ENCODE data around the gene WFS1. TPM values are rescaled to one million over a fixed set of nuclear protein-coding genes. Genes with fewer than 3 reads are reported as not detected.

WFS1 gene
- polyA plus RNA-seq, 4 donors, result 4.1 to 35.1 (median 12.2) TPM

DNA sequence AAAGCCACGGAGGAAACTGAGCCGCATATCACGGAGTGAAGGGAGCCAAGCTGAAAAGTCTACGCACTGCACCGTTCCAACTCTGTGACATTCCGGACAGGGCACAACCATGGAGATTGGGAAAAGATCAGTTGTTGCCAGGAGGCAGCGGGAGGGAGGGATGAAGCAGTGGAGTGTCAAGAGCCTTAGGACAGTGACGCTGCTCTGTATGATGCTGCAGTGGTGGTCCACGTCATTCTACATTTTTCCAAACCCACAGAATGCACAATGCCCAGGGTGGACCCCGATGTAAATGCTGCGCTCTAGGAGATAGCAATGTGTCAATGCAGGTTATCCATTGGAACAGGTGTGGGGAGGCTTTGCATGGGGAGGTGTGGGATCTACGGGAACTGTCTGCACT, 7.5 kb upstream of the WFS1 start:
- Histone ChIP-seq H3K4me3 (ENCODE audit: low read depth in 1 of 3, low read length in 3 of 3) (no peak overlapping the region), H3K9me3 (ENCODE audit: control insufficient read depth in 2 of 2, insufficient read depth in 1 of 2, low read depth in 1 of 2, low read length in 1 of 2) (no peaks in the 10 kb centered on the region), H3K27ac (ENCODE audit: low read depth in 1 of 3, low read length in 2 of 3) (no peak overlapping the region), H3K36me3 (ENCODE audit: control insufficient read depth in 3 of 3, insufficient read depth in 2 of 3, low read depth in 1 of 3, low read length in 3 of 3) (no peaks in the 10 kb centered on the region), H3K27me3 (ENCODE audit: control insufficient read depth in 3 of 3, insufficient read depth in 3 of 3, low read length in 3 of 3) (peaks cover 0 to 2% (median 0%) of the 10 kb centered on the region in 3 donors), H3K4me1 (ENCODE audit: control insufficient read depth in 3 of 3, insufficient read depth in 2 of 3, low read depth in 1 of 3, low read length in 2 of 3) (no peaks in the 10 kb centered on the region)
- DNase-seq (no peak), FAIRE-seq (no peak)
- 85 to 91% (median 87%) methylated on average over 12 of the region's 12 CpGs for WGBS, 3 donors

DNA sequence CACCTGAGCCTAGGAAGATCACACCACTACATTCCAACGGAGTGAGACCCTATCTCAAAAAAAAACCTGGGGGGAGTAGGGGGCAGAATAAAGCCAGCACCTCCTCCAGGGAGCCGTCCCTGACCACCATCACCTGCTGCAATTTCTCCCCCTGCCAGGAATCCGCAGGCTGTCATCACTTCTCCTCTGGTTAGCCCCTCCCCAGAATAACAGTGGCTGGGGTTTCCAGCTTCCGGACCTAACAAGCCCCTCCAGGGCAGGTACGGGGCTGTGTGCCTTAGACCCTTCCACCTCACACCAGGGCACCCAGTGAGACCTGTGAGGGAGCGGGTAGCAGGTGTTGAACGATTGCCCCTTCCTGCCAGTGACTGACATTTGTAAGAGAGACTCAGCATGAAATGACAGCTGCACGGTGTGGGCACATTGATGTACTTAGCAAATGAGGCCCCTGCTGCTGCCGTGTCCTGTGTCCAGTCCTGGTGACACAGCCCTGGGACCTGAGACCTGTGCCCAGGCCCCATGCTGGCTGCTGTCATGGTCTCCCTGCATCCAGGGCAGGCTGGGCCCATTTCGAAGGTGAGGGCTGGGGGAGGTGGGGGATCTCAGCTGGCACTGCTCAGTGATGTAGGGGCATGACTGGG, 6.7 kb upstream of the WFS1 start:
- no peak overlapping the region for H3K27ac ChIP-seq (ENCODE audit: low read depth in 1 of 3, low read length in 2 of 3)
- no peak overlapping the region for H3K4me3 ChIP-seq (ENCODE audit: low read depth in 1 of 3, low read length in 3 of 3)
- FAIRE-seq (no peak), DNase-seq (no peak)
- 62 to 75% (median 71%) methylated on average over 10 of the region's 10 CpGs for WGBS, 3 donors
- H3K27me3 ChIP-seq (ENCODE audit: control insufficient read depth in 3 of 3, insufficient read depth in 3 of 3, low read length in 3 of 3), result peaks cover 0 to under 1% (median 0%) of the 10 kb centered on the region in 3 donors
- no peaks in the 10 kb centered on the region for H3K36me3 ChIP-seq (ENCODE audit: control insufficient read depth in 3 of 3, insufficient read depth in 2 of 3, low read depth in 1 of 3, low read length in 3 of 3)
- H3K4me1 ChIP-seq (ENCODE audit: control insufficient read depth in 3 of 3, insufficient read depth in 2 of 3, low read depth in 1 of 3, low read length in 2 of 3), result no peaks in the 10 kb centered on the region
- no peaks in the 10 kb centered on the region for H3K9me3 ChIP-seq (ENCODE audit: control insufficient read depth in 2 of 2, insufficient read depth in 1 of 2, low read depth in 1 of 2, low read length in 1 of 2)

DNA sequence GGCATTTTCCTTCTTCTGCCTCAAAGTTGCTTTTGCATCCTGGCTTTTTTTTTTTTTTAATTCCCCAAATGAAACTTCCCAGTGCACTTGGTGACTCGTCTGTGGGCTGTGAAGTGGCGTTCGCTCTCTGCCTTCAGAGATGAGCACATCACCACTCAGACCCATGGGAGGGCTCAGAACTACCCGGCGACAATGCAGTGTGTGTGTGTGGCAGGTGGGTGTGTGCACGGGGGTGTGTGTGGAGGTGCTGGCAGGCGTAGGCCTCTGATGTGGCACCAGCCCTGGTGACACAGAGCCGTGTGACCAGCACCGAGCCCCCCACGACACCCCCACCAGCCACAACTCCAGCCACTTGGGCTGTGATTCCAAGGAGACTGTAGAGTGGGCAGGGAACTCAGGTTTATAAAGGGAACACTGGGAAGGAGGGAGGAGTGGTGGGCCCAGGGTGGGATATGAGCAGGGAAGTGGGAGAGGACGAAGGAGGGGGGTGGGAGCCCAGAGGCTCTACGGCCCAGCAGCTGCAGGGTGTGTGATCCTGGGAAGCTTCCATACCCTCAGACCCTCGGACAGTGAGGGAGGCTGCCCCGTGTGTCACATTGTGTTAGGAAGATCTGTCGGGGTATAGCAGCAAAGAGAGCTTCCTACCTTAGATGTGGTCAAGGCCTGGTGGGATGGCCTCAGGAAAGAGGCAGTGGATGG, 6.0 kb upstream of the WFS1 start:
- WGBS, 3 donors, result 59 to 76% (median 68%) methylated on average over 15 of the region's 15 CpGs
- no peak overlapping the region for H3K4me3 ChIP-seq (ENCODE audit: low read depth in 1 of 3, low read length in 3 of 3)
- no peaks in the 10 kb centered on the region for H3K27me3 ChIP-seq (ENCODE audit: control insufficient read depth in 3 of 3, insufficient read depth in 3 of 3, low read length in 3 of 3)
- H3K27ac ChIP-seq (ENCODE audit: low read depth in 1 of 3, low read length in 2 of 3), result no peak overlapping the region
- no peak for FAIRE-seq
- no peaks in the 10 kb centered on the region for H3K36me3 ChIP-seq (ENCODE audit: control insufficient read depth in 3 of 3, insufficient read depth in 2 of 3, low read depth in 1 of 3, low read length in 3 of 3)
- no peaks in the 10 kb centered on the region for H3K4me1 ChIP-seq (ENCODE audit: control insufficient read depth in 3 of 3, insufficient read depth in 2 of 3, low read depth in 1 of 3, low read length in 2 of 3)
- DNase-seq, result no peak
- no peaks in the 10 kb centered on the region for H3K9me3 ChIP-seq (ENCODE audit: control insufficient read depth in 2 of 2, insufficient read depth in 1 of 2, low read depth in 1 of 2, low read length in 1 of 2)

DNA sequence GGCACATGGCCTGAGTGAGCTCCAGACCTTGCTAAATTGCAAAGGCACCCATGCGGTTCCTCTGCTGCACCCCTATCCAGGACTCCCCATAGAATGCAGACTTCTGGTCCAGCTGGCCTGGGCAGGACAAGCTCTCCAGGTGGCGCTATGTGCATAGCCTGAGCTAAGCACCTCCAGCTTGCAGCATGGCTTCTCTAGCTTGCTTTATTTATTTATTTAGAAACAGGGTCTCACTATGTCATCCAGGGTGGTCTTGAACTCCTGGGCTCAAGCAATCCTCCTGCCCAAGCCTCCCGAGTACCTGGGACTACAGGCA, 5.5 kb upstream of the WFS1 start:
- Histone ChIP-seq H3K27me3 (ENCODE audit: control insufficient read depth in 3 of 3, insufficient read depth in 3 of 3, low read length in 3 of 3) (no peaks in the 10 kb centered on the region), H3K4me3 (ENCODE audit: low read depth in 1 of 3, low read length in 3 of 3) (no peak overlapping the region), H3K9me3 (ENCODE audit: control insufficient read depth in 2 of 2, insufficient read depth in 1 of 2, low read depth in 1 of 2, low read length in 1 of 2) (no peaks in the 10 kb centered on the region), H3K27ac (ENCODE audit: low read depth in 1 of 3, low read length in 2 of 3) (no peak overlapping the region), H3K36me3 (ENCODE audit: control insufficient read depth in 3 of 3, insufficient read depth in 2 of 3, low read depth in 1 of 3, low read length in 3 of 3) (no peaks in the 10 kb centered on the region), H3K4me1 (ENCODE audit: control insufficient read depth in 3 of 3, insufficient read depth in 2 of 3, low read depth in 1 of 3, low read length in 2 of 3) (peaks cover 0 to 4% (median 0%) of the 10 kb centered on the region in 3 donors)
- DNase-seq (peak; percentile 64 to 70), FAIRE-seq (no peak)
- 27 to 54% (median 51%) methylated on average over 3 of the region's 3 CpGs for WGBS, 3 donors

DNA sequence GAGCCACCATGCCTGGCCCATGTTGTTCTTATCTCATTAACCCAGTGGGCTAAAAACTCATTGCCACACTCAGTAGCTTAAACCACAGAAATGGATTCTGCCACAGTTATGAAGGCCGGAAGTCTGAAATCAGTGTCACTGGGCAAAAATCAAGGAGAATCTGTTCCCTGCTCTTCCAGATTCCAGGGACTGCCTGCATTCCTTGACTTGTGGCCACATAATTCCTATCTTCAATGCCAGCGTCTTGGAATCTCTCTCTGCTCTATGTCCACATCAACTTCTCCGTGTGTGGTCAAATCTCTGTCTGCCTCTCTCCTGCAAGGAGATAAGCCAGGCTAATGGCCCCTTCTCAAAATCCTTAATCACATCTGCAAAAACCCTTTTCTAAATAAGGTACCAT, 4.1 kb upstream of the WFS1 start:
- no peaks in the 10 kb centered on the region for H3K27me3 ChIP-seq (ENCODE audit: control insufficient read depth in 3 of 3, insufficient read depth in 3 of 3, low read length in 3 of 3)
- no peak overlapping the region for H3K4me3 ChIP-seq (ENCODE audit: low read depth in 1 of 3, low read length in 3 of 3)
- no peak overlapping the region for H3K27ac ChIP-seq (ENCODE audit: low read depth in 1 of 3, low read length in 2 of 3)
- no peaks in the 10 kb centered on the region for H3K36me3 ChIP-seq (ENCODE audit: control insufficient read depth in 3 of 3, insufficient read depth in 2 of 3, low read depth in 1 of 3, low read length in 3 of 3)
- FAIRE-seq, result no peak
- WGBS, 3 donors, result 90 to 95% (median 95%) methylated on average over 3 of the region's 3 CpGs
- peaks cover 0 to 6% (median 0%) of the 10 kb centered on the region in 3 donors for H3K4me1 ChIP-seq (ENCODE audit: control insufficient read depth in 3 of 3, insufficient read depth in 2 of 3, low read depth in 1 of 3, low read length in 2 of 3)
- H3K9me3 ChIP-seq (ENCODE audit: control insufficient read depth in 2 of 2, insufficient read depth in 1 of 2, low read depth in 1 of 2, low read length in 1 of 2), result no peaks in the 10 kb centered on the region
- no peak for DNase-seq

DNA sequence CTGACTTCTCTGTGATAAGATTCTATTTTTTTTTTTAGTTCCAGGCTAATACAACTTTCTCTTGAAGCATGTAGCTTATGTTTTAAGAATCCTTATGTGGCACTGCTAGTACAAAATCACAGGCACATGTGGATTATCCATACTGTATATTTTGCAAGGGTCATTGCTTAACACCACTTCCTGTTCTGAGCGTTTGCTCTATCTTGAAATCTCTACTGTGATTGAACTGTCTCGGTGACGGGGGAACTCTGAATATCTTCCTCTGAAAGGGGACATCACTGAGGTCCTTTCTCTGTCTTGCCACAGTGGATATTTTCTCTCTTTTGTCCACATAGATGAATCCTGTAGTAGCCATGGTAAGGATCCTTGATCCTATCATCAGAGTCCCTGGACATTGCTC, 2.1 kb upstream of the WFS1 start:
- FAIRE-seq (no peak), DNase-seq (no peak)
- peaks cover 5 to 16% (median 6%) of the 10 kb centered on the region in 3 donors for H3K4me1 ChIP-seq (ENCODE audit: control insufficient read depth in 3 of 3, insufficient read depth in 2 of 3, low read depth in 1 of 3, low read length in 2 of 3)
- peaks cover 0 to 6% (median 0%) of the 10 kb centered on the region in 3 donors for H3K36me3 ChIP-seq (ENCODE audit: control insufficient read depth in 3 of 3, insufficient read depth in 2 of 3, low read depth in 1 of 3, low read length in 3 of 3)
- no peak overlapping the region for H3K27ac ChIP-seq (ENCODE audit: low read depth in 1 of 3, low read length in 2 of 3)
- no peak overlapping the region for H3K4me3 ChIP-seq (ENCODE audit: low read depth in 1 of 3, low read length in 3 of 3)
- H3K9me3 ChIP-seq (ENCODE audit: control insufficient read depth in 2 of 2, insufficient read depth in 1 of 2, low read depth in 1 of 2, low read length in 1 of 2), result no peaks in the 10 kb centered on the region
- 36 to 44% (median 41%) methylated on average over 3 of the region's 3 CpGs for WGBS, 3 donors
- H3K27me3 ChIP-seq (ENCODE audit: control insufficient read depth in 3 of 3, insufficient read depth in 3 of 3, low read length in 3 of 3), result no peaks in the 10 kb centered on the region

DNA sequence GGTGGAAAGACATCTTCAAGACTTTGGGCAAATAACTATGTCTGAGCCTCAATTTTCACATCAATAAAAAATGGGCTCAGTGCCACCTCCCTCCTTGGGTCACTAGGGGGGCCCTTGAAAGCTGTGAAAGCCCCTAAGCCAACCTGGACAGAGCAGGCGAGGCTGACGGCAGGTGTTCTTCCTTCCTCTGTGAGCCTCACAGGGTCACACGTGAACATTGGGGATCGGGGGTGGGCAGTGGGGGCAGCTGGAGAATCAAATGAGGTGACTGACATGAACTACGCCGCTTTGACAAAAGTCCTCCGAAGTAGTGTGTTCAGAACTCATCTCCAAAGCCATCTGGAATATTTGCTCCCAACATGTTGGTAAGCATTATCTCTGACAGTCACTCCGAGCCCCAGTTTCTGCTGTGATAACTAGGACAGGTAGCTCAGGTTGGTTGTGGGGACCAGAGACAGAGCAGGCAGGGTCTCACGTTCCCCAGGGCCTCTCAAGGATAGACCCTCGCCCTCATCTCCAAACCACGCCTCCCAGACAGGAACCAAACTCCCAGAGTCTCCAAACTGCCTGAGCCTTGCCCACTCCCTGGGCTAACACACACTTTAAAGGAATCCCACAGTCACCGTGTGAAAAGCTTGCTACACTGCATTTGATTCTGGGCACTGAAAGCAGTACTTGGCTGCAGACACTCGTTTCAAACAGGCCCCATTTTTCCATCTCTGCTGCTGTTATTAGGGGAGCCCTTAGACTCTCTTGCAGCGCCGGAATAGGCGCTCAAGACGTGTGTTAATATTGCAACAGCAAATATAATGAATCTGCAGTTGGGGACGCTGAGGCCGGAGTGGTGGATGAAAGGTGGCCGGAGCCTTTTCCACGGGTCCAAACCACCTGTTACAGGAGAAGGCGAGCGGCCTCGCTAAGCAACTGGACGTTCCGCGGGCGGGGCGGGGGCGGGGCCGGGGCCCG, 717 bp upstream of the WFS1 start:
- DNase-seq, result no peak
- no peak overlapping the region for H3K27ac ChIP-seq (ENCODE audit: low read depth in 1 of 3, low read length in 2 of 3)
- WGBS, 3 donors, result 25 to 28% (median 25%) methylated on average over 28 to 32 of the region's 32 CpGs
- H3K9me3 ChIP-seq (ENCODE audit: control insufficient read depth in 2 of 2, insufficient read depth in 1 of 2, low read depth in 1 of 2, low read length in 1 of 2), result no peaks in the 10 kb centered on the region
- peaks cover 6 to 19% (median 9%) of the 10 kb centered on the region in 3 donors for H3K4me1 ChIP-seq (ENCODE audit: control insufficient read depth in 3 of 3, insufficient read depth in 2 of 3, low read depth in 1 of 3, low read length in 2 of 3)
- peak overlapping the region in 1 of 3 donors; percentile 19 for H3K4me3 ChIP-seq (ENCODE audit: low read depth in 1 of 3, low read length in 3 of 3)
- FAIRE-seq, result no peak
- H3K36me3 ChIP-seq (ENCODE audit: control insufficient read depth in 3 of 3, insufficient read depth in 2 of 3, low read depth in 1 of 3, low read length in 3 of 3), result peaks cover 0 to 8% (median 0%) of the 10 kb centered on the region in 3 donors
- no peaks in the 10 kb centered on the region for H3K27me3 ChIP-seq (ENCODE audit: control insufficient read depth in 3 of 3, insufficient read depth in 3 of 3, low read length in 3 of 3)

DNA sequence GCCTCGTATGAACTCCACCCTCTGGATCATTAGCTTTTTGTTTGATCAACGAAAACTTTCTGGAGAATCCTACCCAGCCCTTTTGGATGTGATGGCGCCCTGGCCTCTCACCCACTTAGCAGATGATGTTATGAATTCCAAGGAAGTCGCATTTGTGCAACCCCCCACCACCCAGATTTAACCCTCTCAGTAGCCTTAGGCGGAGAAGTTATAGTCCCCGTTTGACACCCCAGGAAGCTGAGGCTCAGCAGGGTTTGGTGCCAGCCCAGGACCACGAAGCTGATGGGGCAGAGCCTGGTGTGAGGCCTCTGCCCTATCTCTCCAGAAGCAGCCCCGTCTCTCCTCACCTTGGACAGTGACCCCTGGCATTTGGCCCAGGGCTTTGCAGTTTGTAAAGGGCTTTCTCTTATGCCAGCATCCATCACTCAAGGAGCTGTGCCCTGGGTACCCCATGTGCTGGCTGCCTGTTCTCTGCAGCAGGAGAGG, 1.0 kb downstream of the WFS1 start:
- Histone ChIP-seq H3K9me3 (ENCODE audit: control insufficient read depth in 2 of 2, insufficient read depth in 1 of 2, low read depth in 1 of 2, low read length in 1 of 2) (no peaks in the 10 kb centered on the region), H3K4me3 (ENCODE audit: low read depth in 1 of 3, low read length in 3 of 3) (peak overlapping the region; percentile 62 to 96 (median 62)), H3K27ac (ENCODE audit: low read depth in 1 of 3, low read length in 2 of 3) (peak overlapping the region in 2 of 3 donors; percentile 6 to 18), H3K4me1 (ENCODE audit: control insufficient read depth in 3 of 3, insufficient read depth in 2 of 3, low read depth in 1 of 3, low read length in 2 of 3) (peaks cover 6 to 29% (median 9%) of the 10 kb centered on the region in 3 donors), H3K36me3 (ENCODE audit: control insufficient read depth in 3 of 3, insufficient read depth in 2 of 3, low read depth in 1 of 3, low read length in 3 of 3) (peaks cover 0 to 15% (median 0%) of the 10 kb centered on the region in 3 donors), H3K27me3 (ENCODE audit: control insufficient read depth in 3 of 3, insufficient read depth in 3 of 3, low read length in 3 of 3) (no peaks in the 10 kb centered on the region)
- DNase-seq (peak; percentile 47), FAIRE-seq (no peak)
- 11 to 26% (median 25%) methylated on average over 8 of the region's 8 CpGs for whole genome bisulfite sequencing, 3 donors

Measured in small intestine (tissue), 7 donors.